AG04450 (cell line): Measurements from ENCODE around the gene MCF2L. TPM values are rescaled to one million over a fixed set of nuclear protein-coding genes. Genes with fewer than 3 reads are reported as not detected.

Experiments
- CTCF ChIA-PET: fragments of 300-600, 350-600 bp; formaldehyde crosslinking; extraction: SDS; loops from one replicate; lab custom pipeline; 2022; ENCODE audit warnings: antibody characterized with exemption, inconsistent platforms; lab: Charles Lee
- POLR2A ChIA-PET: fragments of 350-600 bp; formaldehyde crosslinking; extraction: SDS; loops from one replicate; lab custom pipeline; 2021; ENCODE audit warnings: antibody characterized with exemption, inconsistent platforms; lab: Yijun Ruan, JAX
- DNase-seq: peaks from one replicate; pipeline ENCODE4 v3.0.0-alpha.2; 2011; ENCODE audit warnings: low read depth, low spot score
- H3K27ac ChIP-seq: one replicate; pipeline ENCODE4 v1.5.1; 2012; ENCODE audit warnings: low read depth, low read length, control low read depth
- H3K27me3 ChIP-seq: one replicate; pipeline ENCODE4 v1.6.0; 2012; ENCODE audit warnings: low read length; ENCODE audit not compliant: control insufficient read depth, insufficient read depth
- H3K4me3 ChIP-seq: 2 replicates; pipeline ENCODE4 v1.5.1; 2011; ENCODE audit warnings: mild to moderate bottlenecking, low read depth, low read length, control low read depth
- H3K9me3 ChIP-seq: 2 replicates; pipeline ENCODE4 v1.5.1; 2012; ENCODE audit warnings: low read length; ENCODE audit not compliant: control insufficient read depth, insufficient read depth
- CTCF ChIP-seq: IDR thresholded peaks from 2 replicates; pipeline ENCODE4 v1.5.1; 2011; ENCODE audit warnings: low read depth, low read length, control low read depth, inconsistent platforms
- polyA plus RNA-seq: library from polyadenylated mRNA; depleted of rRNA; stranded (reverse); fragments of >200 nt; gene quantifications from 2 replicates; pipeline ENCODE4 v1.2.3, GENCODE V29; 2011

MCF2L gene
- polyA plus RNA-seq, 1 experiment, result 0.04 TPM

- Histone ChIP-seq H3K4me3 (no peak overlapping the region), H3K27me3 (peaks cover 37% of the 10 kb centered on the region), H3K9me3 (peaks cover 8% of the 10 kb centered on the region; the same call in 1 of the 2 replicates), H3K27ac (no peak overlapping the region)
- TF ChIP-seq CTCF, result no peak
- no peak for DNase-seq
- ChIA-PET CTCF (no interaction called here), POLR2A (no interaction called here)
Observed at GRCh38 chr13:113022745-113023574, 53.9 kb downstream of the MCF2L start.

DNA sequence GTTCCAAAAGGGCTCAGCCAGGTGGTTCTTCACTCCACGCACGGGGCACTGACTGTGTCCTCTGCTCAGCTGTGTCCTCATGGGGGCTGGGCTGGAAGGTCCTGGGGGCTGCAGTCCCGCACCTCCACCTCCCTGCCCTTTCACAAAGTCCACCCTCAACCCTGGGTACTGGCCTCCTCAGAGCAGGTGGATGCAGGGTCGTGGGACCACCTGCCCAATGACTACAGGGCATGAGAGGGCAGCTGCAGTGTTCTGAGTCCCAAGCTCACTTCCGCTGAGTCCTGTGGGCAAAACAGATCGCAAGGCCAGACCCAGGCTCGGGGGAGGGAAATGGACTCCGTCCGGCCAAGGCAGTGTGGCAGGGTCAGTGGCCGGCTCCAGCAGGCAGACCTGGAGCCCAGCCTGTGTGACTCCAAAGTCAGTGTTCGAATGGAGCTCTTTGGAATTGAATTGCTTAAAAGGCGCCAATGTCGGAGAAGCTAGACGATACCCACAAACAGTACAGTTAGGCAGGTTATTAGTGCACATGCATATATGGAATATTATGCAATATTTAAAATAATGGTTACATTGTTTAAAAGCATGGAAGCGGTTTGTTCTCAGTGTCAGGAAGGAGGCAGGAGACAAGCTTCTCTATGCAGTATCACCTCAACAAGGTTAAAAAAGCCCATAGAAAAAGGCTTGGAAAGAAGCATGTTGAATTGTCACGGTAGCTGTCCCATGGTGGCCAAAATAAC is 54.8 kb downstream of the MCF2L start:
- peaks cover 34% of the 10 kb centered on the region for H3K27me3 ChIP-seq
- no peak overlapping the region for H3K27ac ChIP-seq
- DNase-seq, result no peak
- no peak for TF ChIP-seq CTCF
- peaks cover 8% of the 10 kb centered on the region; the same call in 1 of the 2 replicates for H3K9me3 ChIP-seq
- no peak overlapping the region for H3K4me3 ChIP-seq
- ChIA-PET CTCF (no interaction called here), POLR2A (no interaction called here)

- ChIA-PET POLR2A (no interaction called here), CTCF (no interaction called here)
- Histone ChIP-seq H3K4me3 (no peak overlapping the region), H3K27me3 (peaks cover 36% of the 10 kb centered on the region), H3K27ac (no peak overlapping the region), H3K9me3 (peaks cover 8% of the 10 kb centered on the region; the same call in 1 of the 2 replicates)
- no peak for DNase-seq
- TF ChIP-seq CTCF, result no peak
Observed at GRCh38 chr13:113024466-113024865, 55.5 kb downstream of the MCF2L start.

- Histone ChIP-seq H3K27ac (no peak overlapping the region), H3K9me3 (peaks cover 1% of the 10 kb centered on the region; the same call in 1 of the 2 replicates), H3K27me3 (peaks cover 34% of the 10 kb centered on the region), H3K4me3 (no peak overlapping the region)
- TF ChIP-seq CTCF, result no peak
- ChIA-PET CTCF (interaction anchor here (0.6 to 1.0 kb wide), 2 partner anchors 83 to 439 kb away, joined by 3 read pairs; no protein-coding TSS in a partner anchor), POLR2A (no interaction called here)
- no peak for DNase-seq
Observed at GRCh38 chr13:113026391-113026910, 57.4 kb downstream of the MCF2L start.
